Measurements from ENCODE around the gene DIP2C.

DIP2C gene

DNA sequence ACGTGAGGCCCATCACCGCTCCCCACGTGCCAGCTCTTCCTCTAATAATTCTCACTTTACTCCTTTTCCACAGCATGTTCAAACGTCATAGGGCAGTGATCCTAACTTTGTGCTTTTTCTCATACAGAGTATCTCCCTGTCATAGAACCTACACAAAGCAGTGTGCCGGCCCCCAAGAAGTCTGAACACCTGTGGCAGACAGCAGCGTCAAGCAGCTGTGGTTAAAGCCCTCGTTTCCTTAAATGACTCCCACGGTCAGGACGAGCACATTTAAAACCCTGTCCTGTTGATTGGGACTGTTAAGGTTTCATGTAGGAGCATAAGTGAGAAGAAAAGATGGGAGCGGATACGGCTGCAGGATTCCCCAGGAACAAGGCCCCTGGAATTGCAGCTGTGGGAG lies 267.2 kb downstream of the DIP2C start:
- TF ChIP-seq, protein P1, sequence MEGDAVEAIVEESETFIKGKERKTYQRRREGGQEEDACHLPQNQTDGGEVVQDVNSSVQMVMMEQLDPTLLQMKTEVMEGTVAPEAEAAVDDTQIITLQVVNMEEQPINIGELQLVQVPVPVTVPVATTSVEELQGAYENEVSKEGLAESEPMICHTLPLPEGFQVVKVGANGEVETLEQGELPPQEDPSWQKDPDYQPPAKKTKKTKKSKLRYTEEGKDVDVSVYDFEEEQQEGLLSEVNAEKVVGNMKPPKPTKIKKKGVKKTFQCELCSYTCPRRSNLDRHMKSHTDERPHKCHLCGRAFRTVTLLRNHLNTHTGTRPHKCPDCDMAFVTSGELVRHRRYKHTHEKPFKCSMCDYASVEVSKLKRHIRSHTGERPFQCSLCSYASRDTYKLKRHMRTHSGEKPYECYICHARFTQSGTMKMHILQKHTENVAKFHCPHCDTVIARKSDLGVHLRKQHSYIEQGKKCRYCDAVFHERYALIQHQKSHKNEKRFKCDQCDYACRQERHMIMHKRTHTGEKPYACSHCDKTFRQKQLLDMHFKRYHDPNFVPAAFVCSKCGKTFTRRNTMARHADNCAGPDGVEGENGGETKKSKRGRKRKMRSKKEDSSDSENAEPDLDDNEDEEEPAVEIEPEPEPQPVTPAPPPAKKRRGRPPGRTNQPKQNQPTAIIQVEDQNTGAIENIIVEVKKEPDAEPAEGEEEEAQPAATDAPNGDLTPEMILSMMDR (IDR thresholded peaks at IDR 0.05), result no peak

DNA sequence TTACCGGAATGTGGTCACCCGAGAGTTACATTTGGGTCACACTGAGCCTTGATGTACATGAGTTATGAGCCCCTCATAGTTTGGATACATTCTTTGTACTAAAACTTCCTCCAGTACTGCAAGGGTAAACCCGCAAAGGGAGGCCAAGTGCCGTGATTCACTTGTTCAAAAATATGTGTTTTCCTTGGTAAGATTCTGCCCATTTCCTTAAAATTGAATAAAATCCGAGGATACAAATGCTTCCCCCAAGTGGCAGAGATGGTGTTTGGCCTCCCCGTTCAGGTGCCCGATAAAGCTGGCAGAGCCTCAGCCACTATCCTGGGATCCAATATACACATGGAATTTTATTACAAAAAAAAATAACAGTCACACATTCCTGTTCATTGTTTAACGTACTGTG lies 268.3 kb downstream of the DIP2C start:
- TF ChIP-seq, protein P1 (IDR thresholded peaks at IDR 0.05), result peak; percentile 36; the same call in 1 of the 2 replicates

DNA sequence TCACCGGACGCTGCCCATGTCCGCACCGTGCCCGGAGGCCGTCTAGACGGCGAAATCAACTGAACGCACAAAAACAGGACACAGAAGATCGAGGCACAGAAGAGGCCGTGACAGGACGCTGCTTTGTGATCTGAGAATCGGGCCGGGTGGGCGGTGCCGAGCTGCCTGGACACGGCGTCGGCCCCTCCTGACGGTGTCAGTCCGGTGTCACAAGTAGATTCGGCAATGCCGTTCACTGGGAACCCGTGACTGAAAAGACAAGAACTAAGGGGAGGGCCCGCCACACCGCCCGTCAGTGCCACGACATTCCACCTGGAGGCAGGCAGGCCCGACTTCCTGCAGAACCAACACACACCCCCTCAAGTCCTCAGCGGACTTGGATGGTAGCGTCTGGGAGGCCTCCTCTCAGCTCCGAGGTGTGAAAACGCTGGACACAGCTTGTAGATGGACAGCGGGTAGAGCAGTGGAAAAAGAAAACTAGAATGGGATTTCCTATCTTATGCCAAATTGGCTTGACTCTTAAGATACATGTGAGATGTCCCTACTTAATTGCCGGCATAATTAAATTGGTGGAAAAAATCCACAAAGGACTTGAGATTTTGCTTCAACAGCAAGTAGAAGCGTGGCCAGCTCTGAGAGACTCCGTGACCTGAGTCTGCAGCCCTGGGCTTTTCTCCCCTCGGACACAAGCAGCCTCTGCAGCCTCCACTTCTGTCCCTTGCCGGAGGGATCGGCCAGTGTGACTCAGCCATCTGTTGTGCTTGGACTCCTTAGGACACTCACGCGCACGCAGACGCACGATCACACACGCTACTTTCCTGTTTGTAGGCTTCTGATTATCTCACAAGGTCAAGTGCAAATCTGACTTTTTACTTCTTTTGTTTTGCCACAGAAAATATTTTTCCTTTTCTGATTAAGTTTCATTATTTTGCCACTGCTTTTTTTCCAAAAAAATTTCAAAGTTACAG lies 269.0 kb downstream of the DIP2C start:
- TF ChIP-seq, protein P1 (IDR thresholded peaks at IDR 0.05), result no peak

DNA sequence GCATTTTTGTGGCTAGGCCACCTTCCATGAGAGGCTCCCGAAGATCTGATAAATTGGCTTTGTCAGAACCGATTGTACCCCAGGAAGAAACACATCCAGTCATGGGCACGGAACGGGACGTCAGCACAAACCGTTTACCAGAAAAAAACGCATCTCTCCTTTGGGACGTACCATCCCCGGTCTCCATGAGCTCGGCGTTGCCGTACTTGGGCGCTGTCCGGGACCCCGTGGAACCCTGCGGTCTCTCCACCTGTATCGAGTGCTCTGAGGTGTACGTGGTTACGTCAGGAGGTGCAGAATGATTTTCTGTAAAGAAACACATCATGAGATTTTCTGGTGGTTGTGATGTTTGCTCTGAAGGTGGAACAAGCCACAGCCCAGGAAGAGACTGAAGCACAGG lies 270.6 kb downstream of the DIP2C start:
- TF ChIP-seq, protein P1 (IDR thresholded peaks at IDR 0.05), result no peak

DNA sequence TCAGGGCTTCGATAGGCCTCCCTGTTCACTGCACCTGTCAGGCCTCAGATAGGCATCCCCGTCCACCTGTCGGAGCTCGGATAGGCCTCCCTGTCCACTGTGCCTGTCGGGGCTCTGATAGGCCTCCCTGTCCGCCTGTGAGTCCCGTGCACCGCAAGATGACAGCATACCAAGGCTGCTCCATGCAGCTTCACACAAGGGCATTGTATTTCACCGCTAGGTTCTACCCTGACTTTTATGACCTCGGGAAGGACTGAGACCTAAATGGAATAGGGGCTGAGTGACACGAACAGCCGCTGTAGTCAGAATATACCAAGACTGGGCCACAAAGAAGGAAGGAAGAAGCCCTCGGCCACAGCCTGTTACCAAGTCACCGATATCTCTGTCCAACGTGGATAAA lies 271.2 kb downstream of the DIP2C start:
- TF ChIP-seq, protein P1 (IDR thresholded peaks at IDR 0.05), result no peak

DNA sequence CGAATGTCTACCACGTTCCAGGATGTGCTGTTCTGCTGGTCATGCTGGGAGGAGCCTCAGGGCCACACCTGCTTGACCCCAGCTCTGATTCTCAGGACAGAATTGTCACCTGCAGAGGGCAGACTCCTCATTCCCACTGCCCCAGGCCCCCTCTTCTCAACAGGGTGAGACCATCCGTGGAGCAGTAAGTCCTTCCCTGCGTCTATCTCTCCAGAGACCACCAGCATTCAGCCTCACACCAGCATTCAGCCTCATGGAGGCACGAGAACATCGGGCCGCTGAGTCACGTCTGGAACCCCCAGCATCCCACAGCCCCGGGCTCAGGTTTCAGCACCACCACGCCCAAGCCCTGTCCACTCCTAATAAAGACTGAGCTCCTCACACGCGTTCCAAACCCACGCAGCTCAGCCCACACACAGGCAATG lies 273.4 kb downstream of the DIP2C start:
- TF ChIP-seq, protein P1 (IDR thresholded peaks at IDR 0.05), result no peak

DNA sequence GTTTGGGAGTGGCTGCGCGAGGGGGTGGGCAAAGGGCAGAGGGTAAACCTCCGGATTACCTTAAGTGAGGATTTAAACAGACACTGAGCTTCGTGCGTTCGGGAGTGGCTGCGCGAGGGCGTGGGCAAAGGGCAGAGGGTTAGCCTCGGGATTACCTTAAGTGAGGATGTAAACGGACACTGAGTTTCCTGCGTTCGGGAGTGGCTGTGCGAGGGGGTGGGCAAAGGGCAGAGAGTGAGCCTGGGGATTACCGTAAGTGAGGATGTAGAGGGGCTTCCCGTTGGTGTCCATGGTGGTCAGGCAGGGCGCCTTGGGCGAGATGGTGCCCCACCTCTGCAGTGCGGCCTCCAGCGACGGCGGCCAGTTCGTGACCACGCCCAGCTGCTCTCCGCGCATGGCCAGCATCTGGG lies 275.8 kb downstream of the DIP2C start:
- TF ChIP-seq, protein P1 (IDR thresholded peaks at IDR 0.05), result no peak

All from LNCAP (cell line).